Esophagus squamous epithelium (tissue), 5 donors: ENCODE results near the gene HLA-DOA. TPM values are rescaled to one million over a fixed set of nuclear protein-coding genes. Genes with fewer than 3 reads are reported as not detected.
A peak's percentile ranks its signal among the peaks of the same experiment; 100 is the strongest.

Experiments
- DNase-seq: peaks from one replicate; lab custom pipeline; 2025; lab: John Stamatoyannopoulos, UW
- H3K27ac ChIP-seq, 4 donors: fragments of 200-600 bp; sonication (generic); one replicate each; pipeline ENCODE4 v1.5.1; 2016 to 2019; ENCODE audit warnings: mild to moderate bottlenecking in 1 of 4
- H3K27me3 ChIP-seq, 4 donors: fragments of 200-600 bp; sonication (generic); 1 replicate in 3 of 4; 2 replicates in 1 of 4; pipeline versions ENCODE4 v1.5.1 to v1.6.0; 2017 to 2021; ENCODE audit warnings: antibody characterized with exemption in 1 of 4
- H3K36me3 ChIP-seq, 3 donors: fragments of 200-600 bp; sonication (generic); one replicate each; pipeline ENCODE4 v1.5.1; 2016 to 2019
- H3K4me1 ChIP-seq, 3 donors: fragments of 200-600 bp; sonication (generic); one replicate each; pipeline ENCODE4 v1.5.1; 2017 to 2019
- H3K4me3 ChIP-seq, 4 donors: fragments of 200-600 bp; sonication (generic); 1 replicate in 3 of 4; 2 replicates in 1 of 4; pipeline ENCODE4 v1.5.1; 2016 to 2019; ENCODE audit warnings: mild to moderate bottlenecking in 2 of 4, moderate library complexity in 1 of 4
- H3K9me3 ChIP-seq, 3 donors: fragments of 200-600 bp; sonication (generic); one replicate each; pipeline ENCODE4 v1.5.1; 2016 to 2019
- CTCF ChIP-seq, 6 experiments: fragments of 450-650 bp in 4 of 6; fragments of 200-600 bp in 2 of 6; sonication (generic) in 2 of 6; IDR thresholded peaks; one replicate each; pipeline ENCODE4 v1.5.1; 2016 to 2019; ENCODE audit warnings: antibody characterized with exemption in 6 of 6, mild to moderate bottlenecking in 4 of 6, moderate library complexity in 4 of 6
- POLR2A ChIP-seq, 4 donors: fragments of 450-650 bp; IDR thresholded peaks; one replicate each; pipeline ENCODE4 v1.6.1; 2017; ENCODE audit warnings: antibody characterized with exemption in 4 of 4, mild to moderate bottlenecking in 4 of 4, moderate library complexity in 3 of 4
- WGBS, 2 donors: methylation state at CpG; one replicate each; pipeline ENCODE4 v1.1.5; 2018; 5-methylcytosine and 5-hydroxymethylcytosine counted together
- intact Hi-C: fragments of 100-400 bp; cut with DNase I; formaldehyde crosslinking; loops from one replicate; pipeline ENCODE4 v1.15.0; 2022
- total RNA-seq, 4 donors: library from RNA; depleted of rRNA; stranded (reverse); fragments of >200 nt; gene quantifications; one replicate each; pipeline ENCODE4 v1.1.0, GENCODE V29; 2016
- donor health status: DM: yes; HTN: yes; CAD: no.

Gene HLA-DOA
- 1 to 10 TPM in 2 of 4 donors, under 1 TPM in 2; 0.61 to 9.7 (median 1.6) TPM for total RNA-seq

GRCh38 chr6:33008944-33009861, at the start of gene HLA-DOA:
Gene HLA-DOA (minus strand): TSS chr6:33009591.
- intact Hi-C loops: loop anchor here (10.0 kb wide), 1 partner anchor 226 kb away; no protein-coding TSS in a partner anchor
- H3K27ac ChIP-seq: peak within 1 kb of the TSS in 2 of 4 donors; percentile 0 to 39
- H3K4me1 ChIP-seq: peaks cover 0 to 10% (median 0%) of the 10 kb centered on the region in 3 donors
- WGBS, 2 donors: 23 to 36% methylated on average over 21 to 23 of the region's 24 CpGs
- peak within 1 kb of the TSS in 3 of 4 donors; percentile 9 to 49 (median 31) for H3K4me3 ChIP-seq
- no peaks in the 10 kb centered on the region for H3K9me3 ChIP-seq
- no peaks in the 10 kb centered on the region for H3K36me3 ChIP-seq
- peaks cover 0 to 47% (median 2%) of the 10 kb centered on the region in 4 donors for H3K27me3 ChIP-seq
- TF ChIP-seq POLR2A (IDR thresholded peaks at IDR 0.05): peak in 1 of 4 donors; percentile 51
- TF ChIP-seq CTCF (IDR thresholded peaks at IDR 0.05): no peak
- no peak for DNase-seq

DNA sequence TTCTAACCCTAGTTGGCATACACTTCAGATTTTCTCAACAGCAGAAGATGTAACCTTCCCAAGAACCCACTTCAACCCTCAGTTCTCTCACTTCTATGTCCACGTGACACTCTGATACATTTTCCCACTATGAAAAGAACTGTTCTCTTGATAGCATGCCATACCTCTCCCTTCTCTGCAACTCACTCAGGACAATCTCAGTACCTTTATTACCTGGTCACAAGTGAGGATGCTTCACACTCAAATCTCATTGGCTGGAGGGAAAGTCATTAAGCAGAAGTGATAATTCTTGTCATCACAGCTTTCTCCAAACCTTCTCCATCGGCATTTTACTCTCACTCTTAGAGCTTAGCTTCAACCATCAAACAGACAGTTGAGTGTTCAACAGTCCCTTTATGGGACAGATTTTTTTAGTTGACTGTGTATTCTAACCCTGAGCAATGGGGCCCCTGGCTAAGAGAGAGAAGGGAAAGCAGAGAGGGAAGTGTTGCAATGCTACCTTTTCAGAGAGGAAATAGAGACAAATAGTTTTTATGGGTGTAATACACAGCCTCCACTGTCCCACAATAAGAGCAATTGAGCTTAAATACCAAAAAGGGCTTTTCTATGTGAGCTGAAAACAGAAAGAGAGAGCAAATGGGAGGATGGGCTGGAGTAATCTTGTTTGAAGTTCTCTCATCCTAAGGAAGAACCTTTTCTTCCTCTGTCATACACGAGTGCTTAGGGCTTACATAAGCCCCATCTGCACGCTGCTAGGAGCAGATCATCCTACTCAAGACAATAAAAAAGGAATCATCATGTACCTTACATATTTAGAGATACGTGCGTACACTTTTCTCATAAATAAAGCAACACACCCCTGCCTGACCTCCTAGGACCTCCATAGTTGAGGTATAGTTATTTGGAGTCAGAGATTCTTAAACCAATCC, 48.1 kb upstream of the HLA-DOA start:
- no peak overlapping the region for H3K27ac ChIP-seq
- peaks cover 0 to 12% (median 0%) of the 10 kb centered on the region in 4 donors for H3K27me3 ChIP-seq
- H3K4me3 ChIP-seq: no peak overlapping the region
- H3K4me1 ChIP-seq: no peaks in the 10 kb centered on the region
- no peaks in the 10 kb centered on the region for H3K36me3 ChIP-seq
- 59 to 69% methylated on average over 6 of the region's 6 CpGs for WGBS, 2 donors
- intact Hi-C loops: no loop called here
- no peak for TF ChIP-seq CTCF (IDR thresholded peaks at IDR 0.05)
- TF ChIP-seq POLR2A (IDR thresholded peaks at IDR 0.05): no peak
- DNase-seq: no peak
- H3K9me3 ChIP-seq: no peaks in the 10 kb centered on the region

- Histone ChIP-seq H3K4me1 (no peaks in the 10 kb centered on the region), H3K9me3 (no peaks in the 10 kb centered on the region), H3K27ac (no peak overlapping the region), H3K4me3 (no peak overlapping the region), H3K36me3 (no peaks in the 10 kb centered on the region), H3K27me3 (peaks cover 0 to 33% (median 0%) of the 10 kb centered on the region in 4 donors)
- WGBS, 2 donors: 32 to 39% methylated on average over 4 of the region's 4 CpGs
- DNase-seq: no peak
- intact Hi-C loops: no loop called here
- TF ChIP-seq CTCF (IDR thresholded peaks at IDR 0.05): no peak
- TF ChIP-seq POLR2A (IDR thresholded peaks at IDR 0.05): no peak
Observed at GRCh38 chr6:33053230-33053629, 43.8 kb upstream of the HLA-DOA start.

DNA sequence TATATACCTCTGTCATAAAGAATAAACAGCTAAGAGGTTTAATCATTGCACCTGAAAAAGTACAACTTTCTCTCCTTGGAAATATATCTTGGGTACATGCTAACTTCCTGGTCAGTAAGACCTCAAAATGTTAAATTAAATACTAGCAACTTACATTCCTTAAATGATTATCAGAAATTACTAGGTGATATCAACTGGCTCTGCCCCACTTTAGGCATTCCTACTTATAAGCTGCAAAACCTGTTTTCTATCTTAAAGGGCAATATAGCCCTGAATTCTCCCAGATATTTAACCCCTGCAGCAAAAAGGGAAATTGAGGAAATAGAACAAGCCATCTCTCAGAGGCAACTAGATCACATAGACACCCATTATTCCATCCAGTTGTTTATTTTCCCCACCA, 43.2 kb upstream of the HLA-DOA start:
- Histone ChIP-seq H3K27ac (no peak overlapping the region), H3K36me3 (no peaks in the 10 kb centered on the region), H3K27me3 (peaks cover 0 to 34% (median 0%) of the 10 kb centered on the region in 4 donors), H3K4me3 (no peak overlapping the region), H3K4me1 (no peaks in the 10 kb centered on the region), H3K9me3 (no peaks in the 10 kb centered on the region)
- intact Hi-C loops: no loop called here
- TF ChIP-seq POLR2A (IDR thresholded peaks at IDR 0.05): no peak
- TF ChIP-seq CTCF (IDR thresholded peaks at IDR 0.05): no peak
- no peak for DNase-seq
